Neuron (in vitro differentiated cells): Measurements from ENCODE around the gene C12orf50.
A peak's percentile ranks its signal among the peaks of the same experiment; 100 is the strongest.

Experiments used
- H2AFZ ChIP-seq: one replicate; pipeline ENCODE4 v1.6.1; 2013; ENCODE audit warnings: low read depth, mild to moderate bottlenecking, inconsistent platforms, low read length, moderate library complexity
- H3K27me3 ChIP-seq: one replicate; pipeline ENCODE4 v1.6.1; 2013; ENCODE audit warnings: low read length; ENCODE audit not compliant: insufficient read depth
- H3K36me3 ChIP-seq: one replicate; pipeline ENCODE4 v1.6.1; 2013; ENCODE audit warnings: low read length; ENCODE audit not compliant: insufficient read depth
- H3K4me1 ChIP-seq: one replicate; pipeline ENCODE4 v1.6.1; 2013; ENCODE audit warnings: low read length; ENCODE audit not compliant: insufficient read depth
- H3K4me3 ChIP-seq: 2 replicates; pipeline ENCODE4 v1.5.1; 2013; ENCODE audit warnings: mild to moderate bottlenecking, low read length, moderate library complexity
- H3K9me3 ChIP-seq: one replicate; pipeline ENCODE4 v1.6.1; 2013; ENCODE audit warnings: low read length

Gene C12orf50, protein sequence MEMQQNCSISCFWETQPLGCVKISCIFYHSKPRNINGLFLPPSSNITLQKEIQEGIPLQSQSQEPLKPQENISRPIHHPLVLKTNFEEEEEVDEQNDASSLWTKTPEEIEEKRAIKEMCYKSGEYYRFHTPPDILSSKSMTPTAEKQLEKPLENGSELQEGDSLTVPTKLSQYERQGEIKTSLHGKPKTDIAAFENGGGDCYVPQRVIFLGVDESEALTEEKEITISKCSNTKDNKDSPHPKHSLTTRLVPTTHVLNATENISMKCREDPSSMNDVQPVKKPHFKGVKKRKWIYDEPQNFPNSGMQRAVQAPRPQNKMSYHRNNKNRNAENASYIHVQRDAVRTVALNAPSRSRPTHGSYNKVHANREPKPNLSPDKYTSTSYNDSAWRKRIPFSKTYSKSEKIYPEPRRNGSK

DNA sequence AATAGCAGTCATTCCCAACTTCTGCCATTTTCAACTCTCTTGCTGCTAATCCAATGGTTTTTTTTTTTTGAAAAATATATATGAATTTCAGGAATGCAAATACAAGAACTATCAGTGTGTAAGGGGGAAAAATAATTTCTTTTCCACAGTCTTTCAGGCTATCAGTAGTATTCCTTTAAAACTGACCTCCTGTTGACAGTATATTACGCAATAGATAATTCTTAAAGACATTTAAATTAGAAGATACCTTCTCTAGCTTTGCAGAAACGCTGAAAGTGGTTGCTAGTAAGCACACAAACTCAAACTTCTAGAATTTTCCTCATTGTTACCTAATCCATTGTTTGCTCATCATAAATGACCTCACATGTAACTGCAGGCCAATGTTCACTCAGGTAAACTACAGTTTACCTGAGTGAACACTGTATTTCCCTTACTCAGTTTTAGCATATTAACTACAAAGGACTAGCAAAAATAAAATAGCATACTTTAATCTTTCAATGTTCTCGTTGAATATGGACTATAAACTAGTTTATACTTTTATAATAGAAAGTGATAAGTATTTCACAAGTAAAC lies at the start of gene C12orf50:
Gene C12orf50 (minus strand): TSS at position 309 of the 573 bp plus-strand sequence. CDS start 2,439 bp downstream, outside the sequence.
- Histone ChIP-seq H3K36me3 (no peaks in the 10 kb centered on the region), H2AFZ (no peak within 1 kb of the TSS), H3K4me3 (no peak within 1 kb of the TSS), H3K27me3 (no peaks in the 10 kb centered on the region), H3K4me1 (no peaks in the 10 kb centered on the region), H3K9me3 (no peaks in the 10 kb centered on the region)

DNA sequence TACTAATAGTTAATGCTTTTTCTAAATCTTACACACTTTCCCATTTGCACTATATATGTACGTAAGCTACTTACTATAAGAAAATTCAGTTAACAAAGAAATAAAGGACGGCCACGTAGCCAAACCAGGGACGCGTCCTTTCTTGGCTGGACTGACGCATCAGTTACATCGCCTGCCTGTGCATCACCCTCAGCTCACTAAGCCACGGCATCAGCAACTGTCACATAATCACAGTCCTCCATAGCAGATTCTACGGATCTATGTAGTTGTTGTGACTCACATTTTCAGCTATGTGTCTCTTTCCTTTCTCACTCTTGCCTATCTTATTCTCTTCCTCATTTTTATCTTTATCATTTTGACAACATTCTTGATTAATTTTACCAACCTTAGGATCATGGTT lies 38.1 kb upstream of the C12orf50 start:
- Histone ChIP-seq H3K27me3 (no peaks in the 10 kb centered on the region), H3K4me3 (no peak overlapping the region), H3K9me3 (no peaks in the 10 kb centered on the region), H2AFZ (no peak overlapping the region), H3K36me3 (peaks cover 14% of the 10 kb centered on the region), H3K4me1 (no peaks in the 10 kb centered on the region)

DNA sequence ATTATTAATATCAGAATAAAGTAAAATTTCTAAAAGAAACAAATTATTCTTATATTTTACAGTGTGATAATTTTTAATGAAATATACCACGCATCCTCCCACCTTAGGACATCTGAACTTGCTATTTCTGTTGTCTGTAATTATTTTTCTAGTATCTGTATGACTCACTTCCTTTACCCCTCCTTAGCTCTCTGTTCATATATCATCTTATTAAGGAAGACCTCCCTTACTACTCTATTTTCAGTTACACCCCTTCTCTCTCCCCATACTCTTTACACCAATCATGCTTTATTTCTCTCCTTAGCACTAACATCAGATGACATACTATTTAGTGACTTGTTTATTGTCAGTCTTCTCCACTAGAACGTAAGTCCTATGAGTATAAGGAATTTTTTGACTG lies 34.2 kb upstream of the C12orf50 start:
- Histone ChIP-seq H3K4me3 (no peak overlapping the region), H3K4me1 (no peaks in the 10 kb centered on the region), H3K36me3 (peaks cover 19% of the 10 kb centered on the region), H2AFZ (no peak overlapping the region), H3K9me3 (no peaks in the 10 kb centered on the region), H3K27me3 (no peaks in the 10 kb centered on the region)

DNA sequence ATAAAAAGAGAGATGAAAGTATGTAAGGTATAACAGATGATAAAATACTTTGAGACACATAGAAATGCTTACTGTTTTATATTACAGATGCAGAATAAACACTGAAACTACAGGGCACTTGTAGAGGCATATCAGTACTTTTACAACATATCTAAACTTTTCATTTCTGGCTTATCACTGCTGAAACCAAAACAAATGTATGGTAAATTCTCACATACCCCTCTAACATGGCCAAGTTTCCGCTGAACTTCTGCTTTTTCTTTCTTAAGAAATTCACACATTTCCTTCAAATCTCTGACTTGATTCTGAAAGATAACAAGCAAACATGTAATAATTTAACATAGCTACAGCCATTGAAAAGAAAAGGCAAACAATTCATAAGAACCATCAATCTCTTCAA lies 33.3 kb upstream of the C12orf50 start:
- Histone ChIP-seq H3K4me3 (no peak overlapping the region), H3K36me3 (peaks cover 27% of the 10 kb centered on the region), H2AFZ (no peak overlapping the region), H3K27me3 (no peaks in the 10 kb centered on the region), H3K9me3 (no peaks in the 10 kb centered on the region), H3K4me1 (no peaks in the 10 kb centered on the region)

DNA sequence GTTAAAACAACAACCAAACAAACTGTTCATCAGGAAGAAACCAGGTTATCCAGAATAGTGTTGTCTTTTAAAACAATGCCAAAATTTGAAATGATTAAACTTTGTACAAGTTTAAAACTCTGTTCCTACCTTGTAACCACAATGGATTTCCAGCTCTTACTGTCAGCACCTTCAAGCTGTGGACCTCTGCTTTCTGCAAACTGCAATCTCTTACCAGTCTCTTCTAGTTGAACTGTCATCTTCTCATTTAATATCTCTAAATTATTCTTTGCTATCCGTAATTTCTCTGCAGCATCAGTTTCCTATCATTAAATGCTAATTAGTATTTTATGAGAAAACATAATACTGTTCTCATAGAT lies 29.5 kb upstream of the C12orf50 start:
- Histone ChIP-seq H3K27me3 (no peaks in the 10 kb centered on the region), H3K4me3 (no peak overlapping the region), H3K9me3 (no peaks in the 10 kb centered on the region), H2AFZ (no peak overlapping the region), H3K36me3 (peaks cover 41% of the 10 kb centered on the region), H3K4me1 (no peaks in the 10 kb centered on the region)

DNA sequence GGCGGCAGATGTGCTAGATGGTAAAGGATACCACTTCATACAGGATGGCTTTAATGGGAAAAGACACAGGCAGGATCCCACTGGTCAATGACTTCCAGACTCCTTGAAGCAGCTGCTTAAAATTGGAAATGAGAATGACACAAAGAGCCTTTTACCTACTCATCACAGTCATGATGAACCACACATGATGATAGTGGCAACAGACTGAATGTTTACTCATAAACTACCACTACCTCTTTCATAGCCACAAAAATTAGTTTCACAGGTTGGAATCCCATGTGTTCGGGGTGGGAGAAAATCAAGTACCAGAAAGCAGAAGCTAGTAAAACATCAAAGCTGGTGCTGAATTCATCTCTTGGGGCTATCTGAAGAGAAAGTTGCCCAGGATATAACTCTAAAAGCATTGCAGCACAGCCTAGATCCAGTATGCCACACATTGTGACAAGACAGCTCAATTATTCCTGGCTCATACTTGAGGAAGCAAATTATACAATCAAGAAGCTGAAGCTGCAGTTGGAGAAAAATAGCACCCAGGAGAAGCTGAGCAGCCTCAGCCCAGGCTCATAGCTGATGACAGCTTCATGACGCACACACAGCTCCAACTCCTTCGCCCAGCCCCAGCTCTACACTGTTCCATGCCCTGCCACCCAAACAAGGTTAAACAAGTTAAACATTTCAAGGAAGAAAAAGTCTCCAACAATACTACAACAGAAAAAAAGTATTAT lies 29.0 kb upstream of the C12orf50 start:
- Histone ChIP-seq H3K4me1 (no peaks in the 10 kb centered on the region), H3K4me3 (no peak overlapping the region), H3K9me3 (no peaks in the 10 kb centered on the region), H2AFZ (no peak overlapping the region), H3K27me3 (no peaks in the 10 kb centered on the region), H3K36me3 (peaks cover 45% of the 10 kb centered on the region)

DNA sequence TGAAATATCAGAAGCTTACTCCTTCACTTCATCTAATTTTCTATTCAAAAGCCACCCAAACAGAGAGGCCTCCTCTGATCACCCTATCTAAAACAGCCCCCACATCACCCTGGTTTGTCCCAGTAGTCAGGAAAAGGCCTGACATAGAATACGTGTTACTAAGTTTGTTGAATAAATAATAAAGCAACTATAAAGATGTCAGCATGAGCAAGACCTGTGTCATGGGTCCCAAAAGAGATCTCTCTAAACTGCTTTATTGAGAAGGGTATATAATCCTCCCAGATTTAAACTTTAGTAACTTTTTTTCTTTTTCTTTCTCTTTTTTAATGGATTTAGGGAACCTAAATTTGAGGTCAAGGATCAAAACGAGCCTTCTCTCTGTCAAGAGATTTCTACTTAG lies 27.4 kb upstream of the C12orf50 start:
- H3K9me3 ChIP-seq: no peaks in the 10 kb centered on the region
- H3K27me3 ChIP-seq: no peaks in the 10 kb centered on the region
- no peak overlapping the region for H3K4me3 ChIP-seq
- no peaks in the 10 kb centered on the region for H3K4me1 ChIP-seq
- H2AFZ ChIP-seq: no peak overlapping the region
- peaks cover 40% of the 10 kb centered on the region for H3K36me3 ChIP-seq

DNA sequence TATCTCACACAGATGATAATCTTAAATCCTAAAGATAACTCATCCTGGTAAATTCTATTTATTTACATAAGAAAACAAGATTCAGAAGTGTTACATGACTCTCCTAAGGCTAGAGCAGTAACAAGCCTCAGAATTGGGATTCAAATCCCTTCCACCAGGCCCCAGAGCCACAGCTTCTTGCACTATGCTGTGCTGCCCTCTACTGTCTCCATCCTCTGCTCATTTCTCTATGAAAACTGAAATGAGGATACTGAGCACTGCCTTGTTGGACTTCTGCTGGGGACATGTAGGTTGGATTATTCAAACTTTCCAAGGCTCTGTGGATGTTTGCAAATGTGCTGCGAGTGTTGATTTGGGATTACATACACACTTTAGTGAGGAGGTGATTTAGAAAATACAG lies 23.5 kb upstream of the C12orf50 start:
- Histone ChIP-seq H3K4me1 (no peaks in the 10 kb centered on the region), H3K9me3 (no peaks in the 10 kb centered on the region), H3K36me3 (peaks cover 45% of the 10 kb centered on the region), H3K27me3 (no peaks in the 10 kb centered on the region), H2AFZ (no peak overlapping the region), H3K4me3 (no peak overlapping the region)

DNA sequence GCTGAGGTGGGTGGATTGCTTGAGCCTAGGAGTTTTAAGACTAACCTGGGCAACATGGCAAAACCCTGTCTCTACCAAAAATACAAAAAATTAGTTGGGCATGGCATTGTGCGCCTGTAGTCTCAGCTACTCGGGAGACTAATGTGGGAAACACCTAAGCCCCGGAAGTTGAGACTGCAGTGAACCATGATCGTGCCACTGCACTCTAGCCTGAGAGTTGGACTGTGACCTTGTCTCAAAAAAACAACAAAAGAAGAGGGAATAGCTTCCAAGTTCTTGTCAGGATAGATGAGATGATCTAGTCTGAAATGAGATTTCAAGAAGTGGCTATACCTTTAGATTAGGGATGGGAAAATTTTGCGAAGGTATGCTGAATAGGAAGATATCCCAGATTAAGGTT lies 14.8 kb upstream of the C12orf50 start:
- no peak overlapping the region for H2AFZ ChIP-seq
- H3K36me3 ChIP-seq: peaks cover 59% of the 10 kb centered on the region
- H3K27me3 ChIP-seq: no peaks in the 10 kb centered on the region

DNA sequence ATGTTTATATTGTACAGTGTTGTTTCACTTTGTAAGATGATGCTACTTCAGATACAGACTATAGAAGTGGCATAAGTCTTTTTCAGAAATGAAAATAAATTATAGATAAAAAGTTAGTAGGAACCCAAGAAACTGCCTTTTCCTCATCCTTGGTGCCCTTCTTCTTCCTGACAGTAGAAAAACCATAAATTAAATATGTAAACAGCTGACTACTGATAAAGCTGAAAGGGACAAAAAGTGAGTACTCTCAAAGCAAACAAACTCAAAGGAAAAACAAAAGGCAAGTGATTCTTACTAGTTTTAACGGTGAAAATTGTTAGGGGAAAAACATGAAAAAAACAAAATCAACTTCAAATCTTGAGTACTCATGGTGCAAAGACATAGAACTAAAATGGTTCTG lies 8.6 kb upstream of the C12orf50 start:
- no peaks in the 10 kb centered on the region for H3K9me3 ChIP-seq
- H3K27me3 ChIP-seq: no peaks in the 10 kb centered on the region
- H3K4me1 ChIP-seq: peaks cover 16% of the 10 kb centered on the region
- H3K4me3 ChIP-seq: no peak overlapping the region
- H2AFZ ChIP-seq: no peak overlapping the region
- H3K36me3 ChIP-seq: peaks cover 8% of the 10 kb centered on the region

More for the DNA sequence above, 14.8 kb upstream of the C12orf50 start:
- Histone ChIP-seq H3K4me1 (no peaks in the 10 kb centered on the region), H3K9me3 (no peaks in the 10 kb centered on the region), H3K4me3 (no peak overlapping the region)

DNA sequence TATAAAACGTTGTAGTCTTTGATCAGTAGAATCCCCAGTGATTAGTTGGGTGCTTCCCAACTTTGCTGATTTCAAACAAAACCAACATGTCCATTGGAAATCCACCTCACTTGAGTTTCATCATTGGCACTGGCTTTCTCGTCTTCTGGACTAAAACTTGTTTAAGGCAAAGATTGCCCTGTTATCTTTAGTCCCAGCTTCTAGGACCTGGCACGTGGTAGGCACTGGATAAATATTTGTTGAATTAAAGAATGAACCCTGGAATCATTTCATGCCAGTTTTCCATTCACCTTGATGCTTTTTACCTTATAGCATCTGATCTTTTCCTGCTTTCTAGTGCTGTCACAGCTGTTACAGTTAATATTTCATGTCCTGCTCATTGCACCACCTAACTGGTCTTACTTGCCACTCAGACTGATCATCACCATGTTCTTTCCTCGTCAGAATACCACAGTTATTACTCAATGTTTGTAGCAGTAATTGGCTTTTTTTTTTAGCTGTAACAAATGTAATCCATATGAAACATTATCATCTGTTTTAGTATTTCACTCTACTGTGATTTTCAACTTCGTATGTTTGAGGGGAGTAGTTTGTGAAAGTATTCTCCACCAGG lies 7.3 kb upstream of the C12orf50 start:
- Histone ChIP-seq H3K9me3 (no peaks in the 10 kb centered on the region), H3K4me1 (peaks cover 16% of the 10 kb centered on the region), H3K4me3 (peak overlapping the region; percentile 92), H3K27me3 (no peaks in the 10 kb centered on the region), H2AFZ (no peak overlapping the region), H3K36me3 (peaks cover 3% of the 10 kb centered on the region)

DNA sequence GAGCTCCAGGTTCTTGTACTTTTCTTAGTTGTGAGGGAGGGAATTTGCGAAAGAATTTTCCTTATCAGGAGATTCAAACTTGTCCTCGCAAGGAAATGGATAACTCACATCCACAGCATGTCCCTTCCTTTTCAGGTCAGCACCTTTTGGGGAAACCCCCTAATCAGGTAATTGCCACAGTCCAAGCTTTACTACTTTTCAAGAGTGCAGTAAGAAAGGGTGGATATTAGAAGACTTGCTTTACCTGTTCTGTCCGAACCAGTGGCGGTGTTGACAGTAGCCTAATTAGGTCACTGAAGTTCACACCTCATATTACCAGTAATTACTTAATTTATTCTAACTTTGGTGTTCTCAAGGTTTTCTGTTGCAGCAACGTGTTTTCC lies 6.7 kb upstream of the C12orf50 start:
- Histone ChIP-seq H3K4me1 (peaks cover 16% of the 10 kb centered on the region), H2AFZ (peak overlapping the region; percentile 80), H3K36me3 (peaks cover 2% of the 10 kb centered on the region), H3K27me3 (no peaks in the 10 kb centered on the region), H3K4me3 (peak overlapping the region; percentile 92), H3K9me3 (no peaks in the 10 kb centered on the region)
